ENCODE measurements around the gene KIF4A.
"Not testable (repeated sequence)": the region's sequence is repeated elsewhere in the genome, so short reads cannot be mapped to it uniquely, and the experiment has no call there.

KIF4A gene

DNA sequence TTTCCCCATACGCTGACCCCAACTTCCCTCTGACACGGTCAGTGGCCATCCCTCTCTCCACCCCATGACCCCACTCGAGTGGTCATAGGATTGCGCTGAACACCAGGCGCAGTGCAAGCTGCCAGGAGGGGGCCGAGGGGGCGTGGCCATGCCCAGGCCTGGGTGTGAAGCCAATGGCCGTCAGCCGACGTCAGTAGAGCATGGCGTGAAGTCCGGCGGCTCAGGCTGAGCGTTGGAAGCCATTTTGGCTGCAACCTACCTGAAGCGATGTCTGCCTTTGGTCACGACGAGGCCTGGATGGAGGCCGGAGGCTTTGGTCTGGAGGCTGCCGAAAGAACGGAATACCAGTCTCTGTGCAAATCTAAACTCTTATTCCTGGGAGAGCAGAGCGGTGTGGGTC lies 8.0 kb upstream of the KIF4A start, which contains the start of gene RAB41:
TSS of gene RAB41 (plus strand) at position 222 of the 400 bp plus-strand sequence. CDS start at position 268, 46 bp downstream.
- H3K4me3 ChIP-seq (ENCODE audit: low read depth in 1 of 5, low read length in 5 of 5), result no peak within 1 kb of the TSS
- no peak within 1 kb of the TSS for H3K9ac ChIP-seq (ENCODE audit: low read length in 5 of 5)
- peaks cover 0 to 22% (median 8%) of the 10 kb centered on the region in 5 donors for H3K27me3 ChIP-seq (ENCODE audit: control insufficient read depth in 5 of 5, insufficient read depth in 4 of 5, low read length in 5 of 5)
- no peaks in the 10 kb centered on the region for H3K9me3 ChIP-seq (ENCODE audit: control insufficient read depth in 5 of 5, low read length in 5 of 5)
- H3K27ac ChIP-seq (ENCODE audit: low read depth, low read length), result no peak within 1 kb of the TSS
- peaks cover 9 to 29% (median 16%) of the 10 kb centered on the region in 5 donors for H3K36me3 ChIP-seq (ENCODE audit: control insufficient read depth in 5 of 5, insufficient read depth in 5 of 5, low read length in 5 of 5)
- no peaks in the 10 kb centered on the region for H3K4me1 ChIP-seq (ENCODE audit: control insufficient read depth in 5 of 5, insufficient read depth in 5 of 5, low read length in 5 of 5)

DNA sequence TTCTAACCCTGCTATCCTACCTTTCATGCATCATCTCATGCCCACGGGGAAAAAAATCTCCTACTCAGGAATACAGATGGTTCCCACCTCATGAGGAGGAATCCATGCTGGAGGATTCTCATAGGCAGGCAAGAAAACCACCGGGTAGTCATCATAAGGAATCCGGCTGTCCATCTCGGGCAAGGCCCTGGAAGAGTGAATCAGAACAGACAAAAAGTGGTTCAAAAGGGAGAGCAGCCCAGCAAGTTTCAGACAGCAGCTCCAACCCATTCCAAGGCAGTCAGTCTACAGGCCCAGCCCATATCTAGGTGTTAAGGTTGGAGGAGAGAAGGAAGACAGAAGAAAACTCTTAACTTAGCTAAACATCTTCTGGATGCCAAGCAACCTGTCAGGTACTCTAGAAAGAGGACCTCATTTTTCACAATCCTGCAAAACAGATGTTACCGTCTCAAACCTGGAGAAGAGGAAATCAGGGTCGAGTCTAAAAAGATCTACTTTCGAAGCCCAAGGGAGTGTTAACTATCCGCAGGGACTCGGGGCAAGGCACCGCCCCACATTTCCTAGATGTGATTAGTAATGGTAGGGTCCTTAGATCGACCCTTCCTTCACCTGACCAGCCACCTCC lies 624 bp upstream of the KIF4A start:
- peaks cover 0 to 5% (median 3%) of the 10 kb centered on the region in 5 donors for H3K27me3 ChIP-seq (ENCODE audit: control insufficient read depth in 5 of 5, insufficient read depth in 4 of 5, low read length in 5 of 5)
- H3K9ac ChIP-seq (ENCODE audit: low read length in 5 of 5), result peak overlapping the region in 4 of 5 donors; percentile 64 to 81 (median 68)
- peaks cover 15 to 32% (median 19%) of the 10 kb centered on the region in 5 donors for H3K36me3 ChIP-seq (ENCODE audit: control insufficient read depth in 5 of 5, insufficient read depth in 5 of 5, low read length in 5 of 5)
- no peaks in the 10 kb centered on the region for H3K9me3 ChIP-seq (ENCODE audit: control insufficient read depth in 5 of 5, low read length in 5 of 5)
- H3K4me3 ChIP-seq (ENCODE audit: low read depth in 1 of 5, low read length in 5 of 5), result peak overlapping the region; percentile 71 to 83 (median 77)
- H3K4me1 ChIP-seq (ENCODE audit: control insufficient read depth in 5 of 5, insufficient read depth in 5 of 5, low read length in 5 of 5), result peaks cover 0 to 16% (median 13%) of the 10 kb centered on the region in 5 donors
- peak overlapping the region; percentile 28 for H3K27ac ChIP-seq (ENCODE audit: low read depth, low read length)

DNA sequence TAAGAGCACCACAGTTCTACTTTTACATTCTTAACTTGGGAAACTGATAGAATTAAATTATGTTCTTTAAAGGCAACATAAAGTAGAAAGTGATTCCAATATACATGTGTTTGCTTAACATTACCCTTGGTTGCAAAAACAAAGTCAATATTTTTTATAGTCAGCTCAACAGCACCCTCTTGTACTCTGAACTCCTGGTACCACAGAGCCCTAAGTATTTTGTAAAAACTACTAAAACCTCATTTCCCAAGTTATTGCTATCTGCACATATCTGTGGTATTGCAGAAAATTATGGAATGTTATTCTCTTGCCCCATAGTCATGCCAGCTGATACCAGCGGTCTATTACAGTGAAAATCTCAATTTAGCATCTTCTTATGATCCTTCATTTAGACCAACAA lies 2.9 kb downstream of the KIF4A start:
- Histone ChIP-seq H3K27ac (ENCODE audit: low read depth, low read length) (no peak overlapping the region), H3K36me3 (ENCODE audit: control insufficient read depth in 5 of 5, insufficient read depth in 5 of 5, low read length in 5 of 5) (peaks cover 0 to 4% (median under 1%) of the 10 kb centered on the region in 5 donors), H3K27me3 (ENCODE audit: control insufficient read depth in 5 of 5, insufficient read depth in 4 of 5, low read length in 5 of 5) (peaks cover 0 to 5% (median 3%) of the 10 kb centered on the region in 5 donors), H3K9me3 (ENCODE audit: control insufficient read depth in 5 of 5, low read length in 5 of 5) (no peaks in the 10 kb centered on the region), H3K4me1 (ENCODE audit: control insufficient read depth in 5 of 5, insufficient read depth in 5 of 5, low read length in 5 of 5) (peaks cover 0 to 16% (median 13%) of the 10 kb centered on the region in 5 donors), H3K9ac (ENCODE audit: low read length in 5 of 5) (no peak overlapping the region), H3K4me3 (ENCODE audit: low read depth in 1 of 5, low read length in 5 of 5) (no peak overlapping the region)

DNA sequence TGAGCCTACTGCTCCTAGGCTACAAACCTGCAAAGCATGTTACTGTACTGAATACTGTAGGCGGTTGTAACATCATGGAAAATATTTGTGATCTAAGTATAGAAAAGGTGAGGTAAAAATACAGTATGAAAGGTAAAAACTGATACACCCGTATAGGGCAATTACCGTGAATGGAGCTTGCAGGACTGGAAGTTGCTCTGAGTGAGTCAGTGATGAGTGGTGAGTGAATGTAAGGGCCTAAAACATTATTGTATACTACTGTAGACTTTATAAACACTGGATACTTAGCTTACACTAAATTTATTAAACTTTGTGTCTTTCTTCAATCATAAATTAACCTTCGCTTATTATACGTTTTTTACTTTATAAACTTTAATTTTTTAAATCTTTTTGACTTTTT lies 3.7 kb downstream of the KIF4A start:
- H3K27ac ChIP-seq (ENCODE audit: low read depth, low read length), result no peak overlapping the region
- peaks cover 0 to 16% (median 13%) of the 10 kb centered on the region in 5 donors for H3K4me1 ChIP-seq (ENCODE audit: control insufficient read depth in 5 of 5, insufficient read depth in 5 of 5, low read length in 5 of 5)
- no peaks in the 10 kb centered on the region for H3K9me3 ChIP-seq (ENCODE audit: control insufficient read depth in 5 of 5, low read length in 5 of 5)
- H3K36me3 ChIP-seq (ENCODE audit: control insufficient read depth in 5 of 5, insufficient read depth in 5 of 5, low read length in 5 of 5), result no peaks in the 10 kb centered on the region
- no peak overlapping the region for H3K9ac ChIP-seq (ENCODE audit: low read length in 5 of 5)
- no peak overlapping the region for H3K4me3 ChIP-seq (ENCODE audit: low read depth in 1 of 5, low read length in 5 of 5)
- peaks cover 0 to 5% (median 2%) of the 10 kb centered on the region in 5 donors for H3K27me3 ChIP-seq (ENCODE audit: control insufficient read depth in 5 of 5, insufficient read depth in 4 of 5, low read length in 5 of 5)

DNA sequence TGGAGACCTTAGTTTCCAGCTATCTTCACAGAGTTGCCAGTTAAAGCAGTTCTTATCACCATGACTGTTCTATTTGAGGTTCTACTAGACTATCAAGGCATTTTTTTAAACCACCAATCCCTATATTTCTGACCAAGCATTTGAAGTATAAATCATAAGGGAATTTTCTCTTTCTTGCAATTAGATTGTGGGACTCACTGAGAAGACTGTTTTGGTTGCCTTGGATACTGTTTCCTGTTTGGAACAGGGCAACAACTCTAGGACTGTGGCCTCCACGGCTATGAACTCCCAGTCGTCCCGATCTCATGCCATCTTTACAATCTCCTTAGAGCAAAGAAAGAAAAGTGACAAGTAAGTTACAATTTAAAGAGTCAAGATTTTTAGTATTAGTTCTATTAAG lies 11.8 kb downstream of the KIF4A start:
- Histone ChIP-seq H3K36me3 (ENCODE audit: control insufficient read depth in 5 of 5, insufficient read depth in 5 of 5, low read length in 5 of 5) (no peaks in the 10 kb centered on the region), H3K4me3 (ENCODE audit: low read depth in 1 of 5, low read length in 5 of 5) (no peak overlapping the region), H3K27ac (ENCODE audit: low read depth, low read length) (no peak overlapping the region), H3K27me3 (ENCODE audit: control insufficient read depth in 5 of 5, insufficient read depth in 4 of 5, low read length in 5 of 5) (peaks cover 0 to 6% (median 0%) of the 10 kb centered on the region in 5 donors), H3K9me3 (ENCODE audit: control insufficient read depth in 5 of 5, low read length in 5 of 5) (no peaks in the 10 kb centered on the region), H3K9ac (ENCODE audit: low read length in 5 of 5) (no peak overlapping the region), H3K4me1 (ENCODE audit: control insufficient read depth in 5 of 5, insufficient read depth in 5 of 5, low read length in 5 of 5) (no peaks in the 10 kb centered on the region)

DNA sequence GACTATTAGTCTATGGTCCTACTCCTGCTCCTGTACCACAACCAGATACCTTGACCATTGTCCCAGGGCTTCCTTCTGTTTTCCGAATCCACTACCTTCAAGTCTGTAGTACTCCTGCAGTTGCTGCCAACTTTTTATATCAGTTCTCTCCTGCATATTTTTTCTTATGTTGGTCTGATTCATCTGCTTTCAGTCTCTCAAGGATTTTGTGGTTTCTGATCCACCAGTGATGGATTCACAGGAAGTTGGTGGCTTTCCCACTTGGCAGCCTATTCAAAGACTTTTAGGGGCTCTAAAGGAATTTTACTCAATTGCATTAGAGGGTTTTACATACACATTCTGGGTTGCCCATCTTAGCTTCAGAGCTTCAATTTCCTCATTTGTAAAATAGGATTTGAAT lies 23.6 kb downstream of the KIF4A start:
- Histone ChIP-seq H3K9ac (ENCODE audit: low read length in 5 of 5) (no peak overlapping the region), H3K9me3 (ENCODE audit: control insufficient read depth in 5 of 5, low read length in 5 of 5) (peaks cover 0 to 4% (median 3%) of the 10 kb centered on the region in 5 donors), H3K36me3 (ENCODE audit: control insufficient read depth in 5 of 5, insufficient read depth in 5 of 5, low read length in 5 of 5) (no peaks in the 10 kb centered on the region), H3K4me1 (ENCODE audit: control insufficient read depth in 5 of 5, insufficient read depth in 5 of 5, low read length in 5 of 5) (no peaks in the 10 kb centered on the region), H3K27me3 (ENCODE audit: control insufficient read depth in 5 of 5, insufficient read depth in 4 of 5, low read length in 5 of 5) (peaks cover 0 to 3% (median 0%) of the 10 kb centered on the region in 5 donors), H3K4me3 (ENCODE audit: low read depth in 1 of 5, low read length in 5 of 5) (no peak overlapping the region), H3K27ac (ENCODE audit: low read depth, low read length) (no peak overlapping the region)

DNA sequence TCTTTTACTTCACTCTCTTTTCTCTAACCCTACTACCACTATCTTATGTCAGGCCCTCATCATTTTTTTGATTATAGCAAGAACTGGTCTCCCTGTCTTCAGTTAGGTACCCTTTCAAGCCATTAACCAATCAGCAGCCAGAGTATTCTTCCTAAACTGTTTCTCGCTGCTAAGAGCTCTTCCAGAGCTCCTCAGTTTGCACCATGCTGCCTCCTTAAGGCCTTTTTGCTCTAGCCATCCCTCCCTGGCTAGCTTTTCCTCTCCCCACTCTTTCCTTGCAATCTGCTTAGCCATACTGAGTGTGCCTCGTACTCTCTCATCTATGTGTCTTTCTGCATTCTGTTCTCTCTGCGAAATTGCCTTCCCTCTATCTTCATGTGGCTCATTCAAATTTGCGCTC lies 32.9 kb downstream of the KIF4A start:
- Histone ChIP-seq H3K9ac (ENCODE audit: low read length in 5 of 5) (no peak overlapping the region), H3K27me3 (ENCODE audit: control insufficient read depth in 5 of 5, insufficient read depth in 4 of 5, low read length in 5 of 5) (peaks cover 0 to 3% (median 0%) of the 10 kb centered on the region in 5 donors), H3K27ac (ENCODE audit: low read depth, low read length) (no peak overlapping the region), H3K36me3 (ENCODE audit: control insufficient read depth in 5 of 5, insufficient read depth in 5 of 5, low read length in 5 of 5) (no peaks in the 10 kb centered on the region), H3K9me3 (ENCODE audit: control insufficient read depth in 5 of 5, low read length in 5 of 5) (no peaks in the 10 kb centered on the region), H3K4me3 (ENCODE audit: low read depth in 1 of 5, low read length in 5 of 5) (no peak overlapping the region), H3K4me1 (ENCODE audit: control insufficient read depth in 5 of 5, insufficient read depth in 5 of 5, low read length in 5 of 5) (no peaks in the 10 kb centered on the region)

DNA sequence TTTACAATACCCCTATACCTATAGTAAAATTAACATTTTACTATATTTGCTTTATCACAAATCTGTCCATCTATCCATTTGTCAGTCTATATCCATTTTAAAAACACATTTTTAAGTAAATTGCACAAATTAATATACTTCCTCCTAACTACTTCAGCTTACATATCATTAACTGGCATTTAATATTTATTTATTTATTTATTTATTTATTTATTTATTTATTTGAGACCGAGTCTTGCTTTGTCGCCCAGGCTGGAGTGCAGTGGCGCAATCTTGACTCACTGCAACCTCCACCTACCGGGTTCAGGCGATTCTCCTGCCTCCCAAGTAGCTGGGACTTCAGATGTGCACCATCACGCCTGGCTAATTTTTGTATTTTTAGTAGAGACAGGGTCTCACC lies 33.7 kb downstream of the KIF4A start:
- H3K36me3 ChIP-seq (ENCODE audit: control insufficient read depth in 5 of 5, insufficient read depth in 5 of 5, low read length in 5 of 5); H3K27me3 ChIP-seq (ENCODE audit: control insufficient read depth in 5 of 5, insufficient read depth in 4 of 5, low read length in 5 of 5); H3K9me3 ChIP-seq (ENCODE audit: control insufficient read depth in 5 of 5, low read length in 5 of 5); H3K4me3 ChIP-seq (ENCODE audit: low read depth in 1 of 5, low read length in 5 of 5); H3K4me1 ChIP-seq (ENCODE audit: control insufficient read depth in 5 of 5, insufficient read depth in 5 of 5, low read length in 5 of 5); H3K27ac ChIP-seq (ENCODE audit: low read depth, low read length); H3K9ac ChIP-seq (ENCODE audit: low read length in 5 of 5): not testable (repeated sequence)

DNA sequence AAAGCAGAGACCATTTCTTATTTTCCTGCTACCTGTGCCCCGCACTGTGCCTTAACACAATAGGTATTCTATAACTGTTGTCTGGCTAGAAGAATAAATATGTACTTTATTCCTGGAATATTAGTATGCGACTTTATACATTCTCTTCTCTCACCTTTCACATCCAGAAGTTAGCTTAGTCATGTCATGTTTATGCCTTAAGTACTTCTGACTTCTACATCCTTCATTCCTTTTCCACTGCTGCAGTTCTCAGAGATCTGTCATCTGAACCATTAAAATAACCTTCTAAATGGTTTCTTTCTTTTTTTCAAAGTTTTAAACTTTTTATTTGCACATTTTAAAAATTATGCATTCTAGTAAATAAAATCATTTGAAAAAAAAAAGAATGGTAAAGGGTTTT lies 34.4 kb downstream of the KIF4A start:
- Histone ChIP-seq H3K9ac (ENCODE audit: low read length in 5 of 5) (no peak overlapping the region), H3K27me3 (ENCODE audit: control insufficient read depth in 5 of 5, insufficient read depth in 4 of 5, low read length in 5 of 5) (peaks cover 0 to 6% (median 0%) of the 10 kb centered on the region in 5 donors), H3K9me3 (ENCODE audit: control insufficient read depth in 5 of 5, low read length in 5 of 5) (no peaks in the 10 kb centered on the region), H3K4me1 (ENCODE audit: control insufficient read depth in 5 of 5, insufficient read depth in 5 of 5, low read length in 5 of 5) (no peaks in the 10 kb centered on the region), H3K4me3 (ENCODE audit: low read depth in 1 of 5, low read length in 5 of 5) (no peak overlapping the region), H3K27ac (ENCODE audit: low read depth, low read length) (no peak overlapping the region), H3K36me3 (ENCODE audit: control insufficient read depth in 5 of 5, insufficient read depth in 5 of 5, low read length in 5 of 5) (no peaks in the 10 kb centered on the region)

DNA sequence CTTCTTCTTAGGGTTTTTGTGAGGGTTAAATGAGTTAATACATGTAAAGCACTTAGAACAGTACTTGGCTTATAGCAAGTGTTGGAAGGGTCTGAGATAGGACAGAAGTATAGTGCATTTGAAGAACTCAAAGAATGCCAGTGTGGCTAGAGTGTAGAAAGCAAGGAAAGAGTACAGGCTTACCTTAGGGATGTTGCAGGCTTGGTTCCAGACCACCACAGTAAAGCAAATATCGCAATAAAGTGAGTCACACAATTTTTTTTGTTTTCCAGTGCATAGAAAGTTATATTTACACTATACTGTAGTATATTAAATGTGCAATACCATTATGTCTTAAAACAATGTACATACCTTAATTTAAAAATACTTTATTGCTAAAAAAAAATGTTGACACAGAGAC lies 41.3 kb downstream of the KIF4A start:
- Histone ChIP-seq H3K36me3 (ENCODE audit: control insufficient read depth in 5 of 5, insufficient read depth in 5 of 5, low read length in 5 of 5) (no peaks in the 10 kb centered on the region), H3K4me1 (ENCODE audit: control insufficient read depth in 5 of 5, insufficient read depth in 5 of 5, low read length in 5 of 5) (no peaks in the 10 kb centered on the region), H3K9me3 (ENCODE audit: control insufficient read depth in 5 of 5, low read length in 5 of 5) (no peaks in the 10 kb centered on the region), H3K27me3 (ENCODE audit: control insufficient read depth in 5 of 5, insufficient read depth in 4 of 5, low read length in 5 of 5) (peaks cover 0 to 9% (median 0%) of the 10 kb centered on the region in 5 donors), H3K4me3 (ENCODE audit: low read depth in 1 of 5, low read length in 5 of 5) (no peak overlapping the region), H3K27ac (ENCODE audit: low read depth, low read length) (no peak overlapping the region), H3K9ac (ENCODE audit: low read length in 5 of 5) (no peak overlapping the region)

All from subcutaneous abdominal adipose tissue (tissue), 5 donors.